COLO668 (cell line): ENCODE measurements around the gene EFNA2.

Experiments used
- DNase-seq: peaks from one replicate; lab custom pipeline; 2025; ENCODE audit not compliant: unreplicated experiment; lab: John Stamatoyannopoulos, UW

EFNA2 gene

DNA sequence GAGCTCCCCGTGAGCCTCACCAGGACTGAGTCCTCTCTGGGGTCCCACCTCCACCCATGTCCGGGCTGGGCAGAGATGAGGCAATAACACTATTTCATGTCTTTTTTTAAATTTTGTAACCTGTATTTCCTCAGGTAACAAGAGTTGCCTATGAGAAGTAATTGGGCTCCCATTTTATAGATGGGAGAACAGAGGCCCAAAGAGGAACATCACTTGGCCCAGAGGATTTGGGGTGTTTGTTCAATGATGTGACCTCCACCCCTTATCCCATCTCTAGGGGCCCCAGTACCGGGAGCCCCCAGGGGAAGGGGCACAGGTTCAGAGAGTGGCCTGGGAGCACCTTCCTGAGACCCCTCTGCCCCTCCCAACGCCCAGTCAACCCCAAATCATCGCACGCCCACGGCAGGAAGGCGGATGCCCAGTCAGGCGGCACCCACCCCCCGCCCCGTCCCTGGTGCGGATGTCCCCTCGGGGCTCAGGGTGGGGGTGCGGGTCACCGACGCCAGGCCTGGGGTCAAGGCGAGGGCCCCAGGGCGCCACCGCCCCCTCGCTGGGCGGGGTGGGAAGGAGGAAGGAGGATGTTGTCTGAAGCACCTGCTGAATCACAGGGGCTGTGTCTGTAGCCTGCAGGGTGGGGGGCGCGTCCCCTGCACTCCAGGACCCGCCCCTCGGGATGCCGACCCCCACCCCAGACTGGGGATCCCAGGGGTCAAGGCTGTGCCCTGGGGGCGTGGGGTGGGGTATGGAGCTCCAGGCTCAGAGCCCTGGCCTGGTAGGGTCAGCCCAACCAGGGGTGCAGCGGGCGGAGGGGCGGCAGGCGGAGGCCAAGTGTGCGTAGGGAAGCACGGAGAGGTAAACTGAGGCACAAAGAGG, 25.6 kb upstream of the EFNA2 start:
- DNase-seq: peak; percentile 27

GRCh38 chr19:1260749-1261537, 24.7 kb upstream of the EFNA2 start:
- peak; percentile 98 for DNase-seq

DNA sequence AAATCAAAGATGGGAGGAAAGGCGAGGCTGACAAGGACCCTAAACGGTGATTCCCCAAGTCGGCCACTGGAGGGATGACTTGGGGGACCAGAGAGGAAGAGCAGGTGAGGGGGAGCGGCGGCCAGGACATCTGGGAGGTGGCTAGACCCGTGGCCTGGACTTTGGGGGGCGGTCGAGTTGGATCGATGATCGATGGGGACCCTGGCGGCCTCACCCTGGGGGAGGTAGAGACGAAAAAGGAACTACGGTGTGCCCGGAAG, 24.2 kb upstream of the EFNA2 start:
- DNase-seq: peak; percentile 45

- peak; percentile 67 for DNase-seq
Observed at GRCh38 chr19:1261798-1262622, 23.7 kb upstream of the EFNA2 start.

GRCh38 chr19:1262623-1263123, 23.0 kb upstream of the EFNA2 start:
- no peak for DNase-seq

DNA sequence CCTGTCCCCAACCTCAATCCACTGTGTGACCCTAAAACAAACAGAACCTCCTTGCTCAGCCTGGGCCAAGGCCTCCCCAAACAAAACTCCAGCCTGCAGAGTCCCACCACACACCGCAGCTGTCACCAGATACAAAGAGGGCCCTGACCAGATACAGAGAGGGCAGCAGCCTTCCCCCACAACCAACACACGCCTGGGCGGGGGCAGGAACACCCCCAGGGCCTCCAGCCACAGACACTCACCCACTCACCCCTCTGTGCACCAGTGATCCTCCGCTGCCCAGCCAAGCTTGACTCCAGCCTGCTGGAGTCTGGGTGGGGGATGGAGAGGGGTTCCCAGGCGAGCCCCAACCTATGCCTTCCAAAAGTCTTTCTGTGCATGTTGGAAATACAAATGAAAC, 22.5 kb upstream of the EFNA2 start:
- DNase-seq: peak; percentile 9

GRCh38 chr19:1264801-1265614, 20.7 kb upstream of the EFNA2 start:
- DNase-seq: peak; percentile 37

GRCh38 chr19:1265615-1266128, 20.0 kb upstream of the EFNA2 start:
- DNase-seq: peak; percentile 31

DNA sequence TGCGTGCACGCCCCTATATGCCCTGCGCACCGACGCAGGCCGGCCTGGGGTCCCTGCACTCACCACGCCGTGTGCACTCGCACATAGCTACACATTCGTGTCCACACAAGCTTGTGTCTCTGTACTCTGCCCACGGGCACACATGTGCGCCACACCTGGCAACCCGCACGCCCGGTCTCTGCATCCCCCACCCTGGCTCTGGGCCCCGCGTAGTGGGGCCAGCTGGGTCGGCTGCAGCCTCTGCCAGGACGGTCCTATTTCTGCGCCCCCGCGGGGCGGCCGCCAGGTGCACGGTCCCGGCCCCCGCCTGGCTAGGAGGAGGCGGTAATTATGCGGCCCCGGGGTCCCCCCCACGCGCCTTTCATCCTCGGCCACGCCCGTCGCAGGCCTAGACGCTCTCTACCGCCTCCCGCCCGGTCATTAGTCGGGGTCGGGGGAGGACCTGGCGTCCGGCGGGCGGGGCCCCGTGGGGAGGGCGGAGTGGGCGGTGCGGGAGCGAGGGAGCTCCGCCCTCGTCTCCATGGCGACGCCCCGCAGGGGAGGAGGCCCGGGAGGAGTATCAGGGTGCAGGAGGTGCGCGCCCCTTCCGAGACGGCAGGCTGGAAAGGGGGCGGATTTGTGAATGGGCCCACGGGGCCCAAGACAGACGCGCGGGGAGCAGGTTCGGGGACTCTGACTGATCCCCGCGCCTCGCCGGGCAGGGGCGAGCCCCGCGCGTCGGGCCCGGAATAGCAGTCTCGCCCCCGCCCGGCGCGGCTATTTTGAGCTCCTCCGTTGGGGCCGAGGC, 19.4 kb upstream of the EFNA2 start:
- DNase-seq: peak; percentile 87

GRCh38 chr19:1266916-1267476, 18.7 kb upstream of the EFNA2 start:
- DNase-seq: peak; percentile 67

- peak; percentile 34 for DNase-seq
Observed at GRCh38 chr19:1267477-1268225, 18.0 kb upstream of the EFNA2 start.

DNA sequence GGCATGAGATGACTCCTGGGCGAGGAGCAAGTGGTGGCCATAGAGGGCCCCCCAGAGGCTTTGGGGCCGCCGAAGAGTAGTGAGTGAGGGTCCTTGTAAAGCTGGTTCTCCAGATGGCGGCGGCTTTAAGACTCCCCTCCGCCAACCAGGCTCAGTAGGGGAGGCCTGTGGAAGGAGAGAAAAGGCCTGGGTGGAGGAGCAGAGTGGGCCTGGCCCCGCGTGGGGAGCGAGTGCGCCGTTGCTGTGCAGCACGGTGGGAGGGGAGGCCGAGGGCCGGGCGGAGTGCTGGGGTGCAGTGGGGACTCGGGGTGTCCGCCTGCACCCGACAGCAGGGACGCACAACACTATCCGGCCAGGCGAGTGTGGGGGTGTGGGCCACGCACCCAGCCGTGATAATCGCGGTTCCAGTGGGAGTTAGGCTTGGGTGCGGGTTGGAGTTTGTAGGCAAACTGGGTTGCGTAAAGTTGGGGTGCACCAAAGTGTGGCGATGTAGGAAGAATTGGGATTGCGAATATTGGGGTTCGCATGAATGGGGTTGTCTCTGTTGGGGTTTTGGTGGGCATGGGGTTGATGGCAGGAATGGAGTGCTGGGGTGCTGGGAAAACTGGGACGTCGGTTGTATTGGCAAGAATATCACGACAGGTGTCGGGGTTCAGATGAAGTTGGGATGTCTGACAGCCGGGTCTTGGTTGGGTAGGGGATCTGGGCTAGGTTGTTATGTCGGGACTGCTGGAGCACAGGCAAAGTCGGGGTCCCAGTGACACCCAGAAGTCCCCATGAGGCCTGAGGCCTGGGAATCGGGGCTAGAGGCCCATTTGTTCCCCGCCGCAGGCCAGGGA, 17.2 kb upstream of the EFNA2 start:
- no peak for DNase-seq

- DNase-seq: peak; percentile 99
Observed at GRCh38 chr19:1269065-1269477, 16.6 kb upstream of the EFNA2 start, which contains the start of gene CIRBP. Gene CIRBP (plus strand): TSS chr19:1269332. CDS start chr19:1270934, 1,602 bp downstream.

GRCh38 chr19:1269478-1270212, 16.0 kb upstream of the EFNA2 start:
- peak; percentile 92 for DNase-seq

- DNase-seq: peak; percentile 58
Observed at GRCh38 chr19:1270213-1270853, 15.3 kb upstream of the EFNA2 start.

DNA sequence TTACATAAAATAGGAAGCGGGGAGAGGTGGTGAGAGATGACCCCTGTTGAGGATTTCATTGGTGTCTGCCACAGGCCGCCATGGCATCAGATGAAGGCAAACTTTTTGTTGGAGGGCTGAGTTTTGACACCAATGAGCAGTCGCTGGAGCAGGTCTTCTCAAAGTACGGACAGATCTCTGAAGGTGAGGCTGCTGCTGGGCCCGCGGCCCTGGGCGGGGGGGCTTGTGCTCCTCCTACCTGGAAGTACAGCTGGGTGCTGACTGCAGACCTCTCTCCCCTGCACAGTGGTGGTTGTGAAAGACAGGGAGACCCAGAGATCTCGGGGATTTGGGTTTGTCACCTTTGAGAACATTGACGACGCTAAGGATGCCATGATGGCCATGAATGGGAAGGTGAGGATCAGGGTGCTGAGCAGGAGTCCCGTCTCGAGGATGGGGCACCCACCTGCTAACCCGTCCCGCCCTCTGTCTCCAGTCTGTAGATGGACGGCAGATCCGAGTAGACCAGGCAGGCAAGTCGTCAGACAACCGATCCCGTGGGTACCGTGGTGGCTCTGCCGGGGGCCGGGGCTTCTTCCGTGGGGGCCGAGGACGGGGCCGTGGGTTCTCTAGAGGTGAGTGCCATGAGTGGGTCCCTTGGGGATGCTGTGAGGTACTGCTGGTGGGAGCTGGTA, 14.7 kb upstream of the EFNA2 start:
- peak; percentile 20 for DNase-seq
